GM23338 (cell line): Measurements from ENCODE around the gene TRDMT1. TPM values are rescaled to one million over a fixed set of nuclear protein-coding genes. Genes with fewer than 3 reads are reported as not detected.

ENCODE experiments used
- CTCF ChIP-seq, 2 experiments: fragments of 200-600 bp in 1 of 2; sonication (generic) in 1 of 2; conservative IDR thresholded peaks; 2 replicates each; pipeline versions ENCODE4 v1.5.1 to v1.6.1; 2016 to 2017; ENCODE audit warnings: antibody characterized with exemption in 2 of 2, low read depth in 2 of 2, mild to moderate bottlenecking in 2 of 2, moderate library complexity in 1 of 2
- EZH2 ChIP-seq: fragments of 200-600 bp; sonication (generic); IDR thresholded peaks from one replicate; pipeline ENCODE4 v1.8.0; 2017; ENCODE audit warnings: antibody characterized with exemption, mild to moderate bottlenecking, low read depth; ENCODE audit not compliant: unreplicated experiment
- JUNB ChIP-seq: IDR thresholded peaks from one replicate; pipeline ENCODE4 v1.6.1; 2016; ENCODE audit warnings: antibody characterized with exemption; ENCODE audit not compliant: unreplicated experiment
- POLR2AphosphoS5 ChIP-seq: IDR thresholded peaks from 2 replicates; pipeline ENCODE4 v1.6.1; 2016; ENCODE audit warnings: antibody characterized with exemption, low read depth
- ZNF331 ChIP-seq: fragments of 250-450 bp; sonication (Bioruptor Pico); IDR thresholded peaks from 2 replicates; pipeline ENCODE4 v1.5.0; 2020; ENCODE audit warnings: low read depth, mild to moderate bottlenecking, moderate library complexity
- ZNF462 ChIP-seq: fragments of 250-450 bp; sonication (Bioruptor Pico); IDR thresholded peaks from 2 replicates; pipeline ENCODE4 v1.5.0; 2020; ENCODE audit warnings: mild to moderate bottlenecking, moderate library complexity
- polyA plus RNA-seq: library from polyadenylated mRNA; unstranded; fragments of >200 nt; fragmentation: Nextera tagmentation; extraction: Ambion mirVana; gene quantifications from 2 replicates; pipeline ENCODE4 v1.2.1, GENCODE V29; 2016
- total RNA-seq: library from RNA; depleted of rRNA; stranded (reverse); fragments of >200 nt; shearing (Covaris generic); gene quantifications from 2 replicates; pipeline ENCODE4 v1.2.3, GENCODE V29; 2014
- TF ChIP-seq, protein P1 (sequence below): IDR thresholded peaks from one replicate; pipeline ENCODE4 v1.6.1; 2018; ENCODE audit warnings: antibody characterized with exemption; ENCODE audit not compliant: unreplicated experiment

TRDMT1 gene
- total and polyA plus RNA-seq, 2 experiments from 2014 or later: 16.0 to 37.7 TPM

- TF ChIP-seq ZNF462 (CRISPR knock-in tag): no peak
- no peak for TF ChIP-seq CTCF (conservative IDR thresholded peaks at IDR 0.05; ENCODE audit: low read depth in 2 of 2)
- no peak for TF ChIP-seq POLR2AphosphoS5
- TF ChIP-seq, protein P1, sequence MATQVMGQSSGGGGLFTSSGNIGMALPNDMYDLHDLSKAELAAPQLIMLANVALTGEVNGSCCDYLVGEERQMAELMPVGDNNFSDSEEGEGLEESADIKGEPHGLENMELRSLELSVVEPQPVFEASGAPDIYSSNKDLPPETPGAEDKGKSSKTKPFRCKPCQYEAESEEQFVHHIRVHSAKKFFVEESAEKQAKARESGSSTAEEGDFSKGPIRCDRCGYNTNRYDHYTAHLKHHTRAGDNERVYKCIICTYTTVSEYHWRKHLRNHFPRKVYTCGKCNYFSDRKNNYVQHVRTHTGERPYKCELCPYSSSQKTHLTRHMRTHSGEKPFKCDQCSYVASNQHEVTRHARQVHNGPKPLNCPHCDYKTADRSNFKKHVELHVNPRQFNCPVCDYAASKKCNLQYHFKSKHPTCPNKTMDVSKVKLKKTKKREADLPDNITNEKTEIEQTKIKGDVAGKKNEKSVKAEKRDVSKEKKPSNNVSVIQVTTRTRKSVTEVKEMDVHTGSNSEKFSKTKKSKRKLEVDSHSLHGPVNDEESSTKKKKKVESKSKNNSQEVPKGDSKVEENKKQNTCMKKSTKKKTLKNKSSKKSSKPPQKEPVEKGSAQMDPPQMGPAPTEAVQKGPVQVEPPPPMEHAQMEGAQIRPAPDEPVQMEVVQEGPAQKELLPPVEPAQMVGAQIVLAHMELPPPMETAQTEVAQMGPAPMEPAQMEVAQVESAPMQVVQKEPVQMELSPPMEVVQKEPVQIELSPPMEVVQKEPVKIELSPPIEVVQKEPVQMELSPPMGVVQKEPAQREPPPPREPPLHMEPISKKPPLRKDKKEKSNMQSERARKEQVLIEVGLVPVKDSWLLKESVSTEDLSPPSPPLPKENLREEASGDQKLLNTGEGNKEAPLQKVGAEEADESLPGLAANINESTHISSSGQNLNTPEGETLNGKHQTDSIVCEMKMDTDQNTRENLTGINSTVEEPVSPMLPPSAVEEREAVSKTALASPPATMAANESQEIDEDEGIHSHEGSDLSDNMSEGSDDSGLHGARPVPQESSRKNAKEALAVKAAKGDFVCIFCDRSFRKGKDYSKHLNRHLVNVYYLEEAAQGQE: no peak
- no peak for TF ChIP-seq EZH2
- no peak for TF ChIP-seq JUNB
- no peak for TF ChIP-seq ZNF331 (CRISPR knock-in tag)
Measured at GRCh38 chr10:17238445-17239291, 37.2 kb upstream of the TRDMT1 start (continued).
